Heart right ventricle (tissue), 16 donors: ENCODE results near the gene RNPEPL1. TPM values are rescaled to one million over a fixed set of nuclear protein-coding genes. Genes with fewer than 3 reads are reported as not detected.

Experiments used
- ATAC-seq, 8 donors: fragments of 200-7000 bp; cut with Tn5 transposase; one replicate each; pipeline ENCODE4 v1.9.1; 2020; ENCODE audit warnings: mild to moderate bottlenecking in 8 of 8, moderate library complexity in 8 of 8, moderate number of reproducible peaks in 1 of 8
- DNase-seq, 2 donors: peaks; one replicate each; pipeline ENCODE4 v3.0.0-alpha.2; 2020
- H3K27ac ChIP-seq, 10 donors: fragments of 200-600 bp; sonication (generic) in 2 of 10; one replicate each; pipeline versions ENCODE4 v1.5.0 to v1.8.0; 2020 to 2022; ENCODE audit warnings: mild to moderate bottlenecking in 3 of 10
- H3K27me3 ChIP-seq, 7 donors: fragments of 200-600 bp; one replicate each; pipeline ENCODE4 v1.8.0; 2021 to 2022; ENCODE audit warnings: mild to moderate bottlenecking in 2 of 7
- H3K36me3 ChIP-seq, 9 donors: fragments of 200-600 bp; sonication (generic) in 1 of 9; one replicate each; pipeline versions ENCODE4 v1.5.0 to v1.8.0; 2020 to 2022; ENCODE audit warnings: mild to moderate bottlenecking in 2 of 9
- H3K4me1 ChIP-seq, 9 donors: fragments of 200-600 bp; sonication (generic) in 1 of 9; one replicate each; pipeline versions ENCODE4 v1.5.0 to v1.8.0; 2020 to 2022; ENCODE audit warnings: mild to moderate bottlenecking in 4 of 9
- H3K4me3 ChIP-seq, 10 donors: fragments of 200-600 bp; sonication (generic) in 2 of 10; one replicate each; pipeline versions ENCODE4 v1.5.0 to v1.8.0; 2020 to 2022; ENCODE audit warnings: mild to moderate bottlenecking in 7 of 10, moderate library complexity in 2 of 10
- H3K9me3 ChIP-seq, 11 donors: fragments of 200-600 bp in 10 of 11; sonication (generic) in 2 of 11; one replicate each; pipeline versions ENCODE4 v1.5.0 to v1.8.0; 2013 to 2022; ENCODE audit warnings: mild to moderate bottlenecking in 2 of 11, control low read depth in 1 of 11, moderate library complexity in 1 of 11
- WGBS, 2 donors: extraction: QIAGEN DNeasy Blood & Tissue Kit; methylation state at CpG; one replicate each; pipeline ENCODE4 v1.1.7; 2013; ENCODE audit warnings: inconsistent platforms in 1 of 2; 5-methylcytosine and 5-hydroxymethylcytosine counted together
- intact Hi-C, 10 donors: fragments of 100-400 bp; cut with DNase I; formaldehyde crosslinking; loops; one replicate each; pipeline versions ENCODE4 v1.11.1 to v1.14.2; 2022
- polyA plus RNA-seq, 2 donors: library from polyadenylated mRNA; stranded (reverse); fragments of 200-250 nt; gene quantifications; one replicate each; pipeline ENCODE4 v1.2.3, GENCODE V29; 2013
- total RNA-seq, 10 donors: library from RNA; stranded (reverse); fragmentation: NEBNext Ultra II Directional in 3 of 10; extraction: Animal tissue kit (Norgen Biotek cat#: 25700) in 3 of 10; gene quantifications; one replicate each; pipeline versions ENCODE4 v1.2.1 to v1.2.4, GENCODE V29; 2021 to 2023
- TF ChIP-seq, protein P1 (sequence below), 9 donors: fragments of 200-600 bp; sonication (generic) in 2 of 9; IDR thresholded peaks; one replicate each; pipeline versions ENCODE4 v1.5.0 to v1.8.0; 2021 to 2022; ENCODE audit warnings: antibody characterized with exemption in 9 of 9, mild to moderate bottlenecking in 5 of 9, moderate library complexity in 1 of 9
- donor health status: Arrhythmogenic right ventricular cardiomyopathy.
- donor health status: ischemic (EF 13 %, LVEDD 7.1; RV severe dilation, severe dysfunction).
- donor health status: healthy with polysubstance abuse.
- donor health status: DM: no; HTN: yes; CAD: no.
- donor health status: DM: no; HTN: no; CAD: no.
- donor health status: ischemic (EF 25% LVEDD 6.9; RV normal size, moderate dysfunction).
- donor health status: ischemic (EF 25% LVEDD 5.7; RV mildly dilated, moderate dysfunction).
- donor health status: healthy.
- donor health status: DM: yes; HTN: yes; CAD: no.
- donor health status: Ischemic cardiomyopathy.
- donor health status: ischemic (EF 35%, LVEDD 5.7; RV mildly dilated, moderate dysfunction).
- donor health status: nonischemic (EF 11% LVEDD 7.7; RV severe dilation, severe dysfunction).
- donor health status: DM: yes; HTN: yes; CAD: no.
- donor health status: PGD.
- donor health status: ischemic (EF 29% LVEDD 5.4; RV normal size, mild dysfunction).
- donor health status: nonischemic (EF 23%, LVEDD 6.1; RV moderate dilation, normal function).

The RNPEPL1 gene
- total and polyA plus RNA-seq, 12 donors, result 62.8 to 247 (median 75.2) TPM

DNA sequence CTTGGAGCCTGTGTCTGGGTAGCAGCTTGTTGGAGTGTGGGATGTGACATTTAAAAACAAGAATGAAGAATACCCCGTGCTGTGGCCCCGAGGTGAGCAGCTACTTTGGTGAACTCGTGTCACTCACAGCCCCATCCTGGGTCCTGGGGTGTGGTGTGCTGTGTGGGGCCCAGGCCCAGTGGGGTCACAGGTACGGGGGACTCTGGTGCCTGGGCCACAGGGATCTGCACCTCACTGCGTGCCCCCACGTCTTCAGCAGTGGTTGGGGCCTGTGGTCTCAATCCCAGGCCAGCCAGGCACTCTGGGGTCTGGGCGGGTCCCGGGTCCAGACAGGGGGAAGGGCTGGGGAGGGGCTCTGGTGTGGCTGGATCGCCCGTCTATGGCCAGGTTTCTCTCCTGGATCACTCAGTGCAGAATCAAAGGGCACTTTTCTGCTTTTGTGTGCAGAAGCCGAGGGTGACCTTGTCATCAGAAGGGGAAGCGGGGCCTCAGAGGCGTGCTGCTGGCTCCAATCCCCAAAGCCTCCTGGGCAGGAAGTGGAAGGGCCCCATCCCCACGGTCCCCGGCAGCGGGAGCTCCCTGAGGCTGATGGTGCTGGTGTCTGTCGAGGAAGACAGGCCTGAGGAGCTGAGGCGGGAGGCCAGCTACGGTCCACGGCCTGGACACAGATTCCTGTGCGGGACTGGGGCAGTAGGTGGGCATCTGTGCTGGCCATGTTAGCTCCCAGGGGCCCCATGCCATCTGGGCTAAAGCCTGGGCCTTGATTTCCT lies 58.4 kb downstream of the RNPEPL1 start:
- peak overlapping the region in 1 of 10 donors; percentile 74 for H3K27ac ChIP-seq

DNA sequence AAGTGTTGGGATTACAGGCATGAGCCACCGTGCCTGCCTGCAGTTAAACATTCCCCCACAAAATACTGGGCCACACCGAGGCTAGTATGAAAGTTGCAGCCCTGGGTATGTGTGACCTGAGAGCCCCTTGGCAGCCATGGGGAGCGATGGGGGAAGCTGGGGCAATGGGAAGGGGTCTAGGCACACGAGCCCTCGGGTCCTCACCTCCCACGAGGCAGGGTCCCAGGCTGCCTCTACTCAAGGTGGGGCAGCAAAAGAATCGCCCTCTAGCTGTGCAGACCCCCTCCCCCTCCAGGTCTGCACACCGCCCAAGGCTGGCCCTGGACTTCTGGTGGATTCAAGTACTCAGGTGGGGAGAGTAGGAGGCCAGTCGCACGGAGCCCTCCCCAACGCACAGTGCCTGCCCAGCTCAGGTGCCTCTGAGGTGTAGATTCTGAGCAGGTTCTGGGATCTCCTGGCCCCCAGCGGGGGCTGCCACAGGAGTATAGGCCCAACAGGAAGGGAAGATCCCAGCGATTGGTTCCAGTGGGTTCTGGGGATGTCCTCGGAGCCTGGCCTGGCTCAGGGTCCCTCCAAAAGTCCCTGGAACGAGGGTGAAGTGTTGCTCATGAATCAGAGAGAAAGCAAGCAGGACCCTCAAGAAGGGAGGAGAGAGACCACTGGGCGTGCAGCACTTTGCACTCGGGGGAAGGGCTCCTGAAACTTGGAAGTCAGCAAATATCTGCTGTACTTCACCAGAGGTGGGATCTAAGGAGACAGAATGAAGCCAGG lies 59.6 kb downstream of the RNPEPL1 start:
- Histone ChIP-seq H3K27ac (no peak overlapping the region), H3K36me3 (peaks cover 0 to 8% (median 0%) of the 10 kb centered on the region in 9 donors), H3K9me3 (no peaks in the 10 kb centered on the region), H3K4me3 (no peak overlapping the region), H3K4me1 (peaks cover 0 to 35% (median 0%) of the 10 kb centered on the region in 9 donors), H3K27me3 (no peaks in the 10 kb centered on the region)
- DNase-seq (no peak), ATAC-seq (no peak)
- TF ChIP-seq, protein P1, sequence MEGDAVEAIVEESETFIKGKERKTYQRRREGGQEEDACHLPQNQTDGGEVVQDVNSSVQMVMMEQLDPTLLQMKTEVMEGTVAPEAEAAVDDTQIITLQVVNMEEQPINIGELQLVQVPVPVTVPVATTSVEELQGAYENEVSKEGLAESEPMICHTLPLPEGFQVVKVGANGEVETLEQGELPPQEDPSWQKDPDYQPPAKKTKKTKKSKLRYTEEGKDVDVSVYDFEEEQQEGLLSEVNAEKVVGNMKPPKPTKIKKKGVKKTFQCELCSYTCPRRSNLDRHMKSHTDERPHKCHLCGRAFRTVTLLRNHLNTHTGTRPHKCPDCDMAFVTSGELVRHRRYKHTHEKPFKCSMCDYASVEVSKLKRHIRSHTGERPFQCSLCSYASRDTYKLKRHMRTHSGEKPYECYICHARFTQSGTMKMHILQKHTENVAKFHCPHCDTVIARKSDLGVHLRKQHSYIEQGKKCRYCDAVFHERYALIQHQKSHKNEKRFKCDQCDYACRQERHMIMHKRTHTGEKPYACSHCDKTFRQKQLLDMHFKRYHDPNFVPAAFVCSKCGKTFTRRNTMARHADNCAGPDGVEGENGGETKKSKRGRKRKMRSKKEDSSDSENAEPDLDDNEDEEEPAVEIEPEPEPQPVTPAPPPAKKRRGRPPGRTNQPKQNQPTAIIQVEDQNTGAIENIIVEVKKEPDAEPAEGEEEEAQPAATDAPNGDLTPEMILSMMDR (IDR thresholded peaks at IDR 0.05), result no peak
- intact Hi-C loops, result no loop called here
- 90% methylated on average over 17 of the region's 17 CpGs for WGBS, 2 donors

More for the DNA sequence above, 58.4 kb downstream of the RNPEPL1 start:
- Histone ChIP-seq H3K36me3 (peaks cover 0 to 8% (median 0%) of the 10 kb centered on the region in 9 donors), H3K27me3 (no peaks in the 10 kb centered on the region), H3K9me3 (no peaks in the 10 kb centered on the region), H3K4me3 (no peak overlapping the region), H3K4me1 (peaks cover 0 to 47% (median 0%) of the 10 kb centered on the region in 9 donors)
- DNase-seq (no peak), ATAC-seq (peak in 1 of 8 donors; percentile 30)
- TF ChIP-seq, protein P1 (IDR thresholded peaks at IDR 0.05), result no peak
- WGBS, 2 donors, result 51 to 59% methylated on average over 20 to 21 of the region's 21 CpGs
- intact Hi-C loops, result no loop called here

DNA sequence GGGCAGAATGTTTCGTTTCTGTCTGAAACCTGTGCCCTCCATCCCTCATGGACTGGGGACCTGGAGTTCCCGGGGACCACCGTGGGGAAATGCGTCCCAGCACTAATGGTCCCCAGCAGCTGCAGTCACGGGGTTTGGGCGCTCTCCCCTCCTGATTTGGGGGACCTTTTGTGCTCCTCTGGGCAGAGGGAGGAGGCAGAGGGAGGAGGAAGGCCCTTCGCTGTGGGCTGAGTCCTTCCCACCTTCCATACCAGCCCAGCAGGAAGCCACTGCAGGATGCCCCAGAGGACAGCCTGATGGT lies 60.2 kb downstream of the RNPEPL1 start:
- intact Hi-C loops, result no loop called here
- TF ChIP-seq, protein P1 (IDR thresholded peaks at IDR 0.05), result no peak
- Histone ChIP-seq H3K27me3 (no peaks in the 10 kb centered on the region), H3K4me3 (no peak overlapping the region), H3K36me3 (peaks cover 0 to 8% (median 0%) of the 10 kb centered on the region in 9 donors), H3K9me3 (peaks cover 0 to 5% (median 1%) of the 10 kb centered on the region in 11 donors), H3K4me1 (peaks cover 0 to 32% (median 0%) of the 10 kb centered on the region in 9 donors), H3K27ac (no peak overlapping the region)
- ATAC-seq (no peak), DNase-seq (no peak)
- WGBS, 2 donors, result 80 to 82% methylated on average over 7 of the region's 7 CpGs

DNA sequence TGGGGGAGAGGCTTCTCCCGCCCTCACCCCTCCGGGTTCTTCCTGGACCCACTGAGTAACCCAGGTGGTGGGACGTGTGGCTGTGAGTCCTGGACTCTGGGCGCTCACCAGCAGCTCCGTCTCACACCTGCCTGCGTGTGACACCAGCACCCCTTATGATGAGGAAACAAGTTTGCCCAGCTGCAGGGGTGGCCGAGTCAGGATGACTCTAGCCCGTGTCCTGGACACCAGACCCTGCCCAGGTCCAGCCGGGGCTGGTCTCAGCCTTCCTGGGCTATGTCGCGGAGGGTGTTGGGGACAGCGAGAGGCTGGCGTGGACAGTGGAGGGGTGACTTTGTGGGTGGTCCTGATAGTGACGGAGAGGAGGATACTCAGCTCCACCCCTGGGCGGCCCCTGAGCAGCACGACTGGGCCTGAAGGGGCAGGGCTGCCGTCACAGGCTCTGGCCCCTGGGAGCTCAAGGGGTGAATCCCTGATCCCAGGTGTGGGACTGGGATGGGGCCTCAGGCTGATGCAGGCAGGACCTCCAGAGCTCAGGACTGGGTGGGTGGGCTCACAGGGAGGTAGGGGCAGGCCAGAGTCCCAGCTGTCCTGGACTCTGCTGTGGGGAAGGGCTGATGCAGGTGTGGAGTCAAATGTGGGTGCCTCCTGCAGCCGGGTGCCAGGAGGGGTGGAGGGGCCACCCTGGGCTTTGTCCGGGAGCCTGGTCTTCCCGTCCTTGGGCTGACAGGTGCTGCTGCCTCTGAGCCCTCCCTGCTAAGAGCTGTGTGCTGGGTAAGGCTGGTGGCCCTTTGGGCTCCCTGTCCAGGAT lies 60.7 kb downstream of the RNPEPL1 start:
- H3K27ac ChIP-seq, result no peak overlapping the region
- H3K27me3 ChIP-seq, result no peaks in the 10 kb centered on the region
- H3K36me3 ChIP-seq, result peaks cover 0 to 8% (median 0%) of the 10 kb centered on the region in 9 donors
- peaks cover 0 to 26% (median 0%) of the 10 kb centered on the region in 9 donors for H3K4me1 ChIP-seq
- DNase-seq, result no peak
- TF ChIP-seq, protein P1 (IDR thresholded peaks at IDR 0.05), result no peak
- peaks cover 0 to 10% (median 7%) of the 10 kb centered on the region in 11 donors for H3K9me3 ChIP-seq
- H3K4me3 ChIP-seq, result no peak overlapping the region
- WGBS, 2 donors, result 63 to 64% methylated on average over 20 of the region's 20 CpGs
- intact Hi-C loops, result no loop called here
- ATAC-seq, result no peak
